ENCODE results near the gene TMEM272. TPM values are rescaled to one million over a fixed set of nuclear protein-coding genes. Genes with fewer than 3 reads are reported as not detected.

Gene TMEM272
- total and polyA plus RNA-seq, 2 of the 13 experiments (the other 11 are each of a cell fraction or from before 2014, with no cell fraction given): 0.37 to 0.62 TPM

DNA sequence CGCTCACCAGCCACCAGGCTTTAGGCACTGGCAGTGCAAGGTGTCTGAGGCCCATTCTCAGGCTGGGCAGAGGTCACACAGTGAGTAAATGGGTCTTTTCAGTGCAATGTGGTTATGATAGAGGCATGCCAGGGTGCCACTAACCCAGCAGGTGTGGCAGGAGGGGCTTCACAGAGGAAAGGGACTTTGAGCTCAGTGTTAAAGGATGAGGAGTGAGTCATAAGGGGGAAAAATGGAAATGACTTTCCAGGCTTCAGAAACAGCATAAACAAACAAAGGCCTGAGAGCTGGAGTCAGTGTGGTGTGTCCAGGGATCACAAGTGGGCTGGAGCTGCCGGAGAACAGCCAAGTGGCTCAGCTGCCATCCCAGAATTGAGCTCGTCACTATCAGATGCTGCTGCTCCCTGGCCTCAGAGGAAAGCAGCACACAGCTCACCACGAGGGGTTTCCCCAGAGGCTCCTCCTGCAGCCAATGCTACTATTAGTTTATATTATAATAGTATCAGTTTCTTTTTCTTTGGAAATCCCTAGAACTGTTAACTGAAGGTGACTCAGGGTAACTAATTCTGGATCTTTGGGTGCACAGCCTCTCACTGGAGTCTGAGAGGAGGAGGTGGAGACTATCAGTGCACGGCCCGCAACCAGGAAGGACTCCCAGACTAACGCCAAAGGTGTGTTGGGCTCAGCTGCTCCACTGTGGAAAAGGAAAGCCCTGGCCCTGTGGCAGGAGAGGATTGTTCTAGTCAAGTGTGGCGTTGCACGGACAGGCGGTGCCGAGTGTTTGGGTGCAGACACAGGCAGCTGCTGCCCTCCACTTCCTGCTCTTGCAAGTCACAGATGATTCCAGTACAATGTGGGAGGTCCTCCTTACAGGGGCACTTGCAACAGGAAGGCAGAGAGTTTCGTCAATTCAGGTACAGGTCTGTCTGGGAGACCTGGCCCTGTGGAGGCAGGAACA, 80.5 kb downstream of the TMEM272 start (continued):
- TF ChIP-seq, protein P1, sequence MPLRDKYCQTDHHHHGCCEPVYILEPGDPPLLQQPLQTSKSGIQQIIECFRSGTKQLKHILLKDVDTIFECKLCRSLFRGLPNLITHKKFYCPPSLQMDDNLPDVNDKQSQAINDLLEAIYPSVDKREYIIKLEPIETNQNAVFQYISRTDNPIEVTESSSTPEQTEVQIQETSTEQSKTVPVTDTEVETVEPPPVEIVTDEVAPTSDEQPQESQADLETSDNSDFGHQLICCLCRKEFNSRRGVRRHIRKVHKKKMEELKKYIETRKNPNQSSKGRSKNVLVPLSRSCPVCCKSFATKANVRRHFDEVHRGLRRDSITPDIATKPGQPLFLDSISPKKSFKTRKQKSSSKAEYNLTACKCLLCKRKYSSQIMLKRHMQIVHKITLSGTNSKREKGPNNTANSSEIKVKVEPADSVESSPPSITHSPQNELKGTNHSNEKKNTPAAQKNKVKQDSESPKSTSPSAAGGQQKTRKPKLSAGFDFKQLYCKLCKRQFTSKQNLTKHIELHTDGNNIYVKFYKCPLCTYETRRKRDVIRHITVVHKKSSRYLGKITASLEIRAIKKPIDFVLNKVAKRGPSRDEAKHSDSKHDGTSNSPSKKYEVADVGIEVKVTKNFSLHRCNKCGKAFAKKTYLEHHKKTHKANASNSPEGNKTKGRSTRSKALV (CRISPR knock-in tag; IDR thresholded peaks at IDR 0.05): no peak
- TF ChIP-seq KLF11 (CRISPR knock-in tag; IDR thresholded peaks at IDR 0.05) (no peak), ZNF883 (CRISPR knock-in tag; IDR thresholded peaks at IDR 0.05; ENCODE audit: not compliant biosample characterization) (no peak), CBX2 (IDR thresholded peaks at IDR 0.05; ENCODE audit: low read depth, low read length) (no peak), CBX2 (CRISPR knock-in tag; IDR thresholded peaks at IDR 0.05; ENCODE audit: low read depth) (no peak), PHF8 (CRISPR knock-in tag; IDR thresholded peaks at IDR 0.05) (no peak), ZNF382 (CRISPR knock-in tag; IDR thresholded peaks at IDR 0.05; ENCODE audit: borderline replicate concordance) (no peak), DPF2 (CRISPR knock-in tag; IDR thresholded peaks at IDR 0.05; ENCODE audit: borderline replicate concordance, low read depth) (peak; percentile 67; the same call in 1 of the 2 replicates), DMAP1 (CRISPR knock-in tag; IDR thresholded peaks at IDR 0.05) (no peak; the same call in 1 of the 2 replicates), RBM22 (optimal IDR thresholded peaks at IDR 0.05; ENCODE audit: low read length) (peak; percentile 86), ZNF607 (CRISPR knock-in tag; IDR thresholded peaks at IDR 0.05; ENCODE audit: borderline replicate concordance) (no peak), ZNF670 (CRISPR knock-in tag; IDR thresholded peaks at IDR 0.05; ENCODE audit: borderline replicate concordance) (no peak), ZNF850 (CRISPR knock-in tag; conservative IDR thresholded peaks at IDR 0.05) (no peak)
- TF ChIP-seq, protein P2, sequence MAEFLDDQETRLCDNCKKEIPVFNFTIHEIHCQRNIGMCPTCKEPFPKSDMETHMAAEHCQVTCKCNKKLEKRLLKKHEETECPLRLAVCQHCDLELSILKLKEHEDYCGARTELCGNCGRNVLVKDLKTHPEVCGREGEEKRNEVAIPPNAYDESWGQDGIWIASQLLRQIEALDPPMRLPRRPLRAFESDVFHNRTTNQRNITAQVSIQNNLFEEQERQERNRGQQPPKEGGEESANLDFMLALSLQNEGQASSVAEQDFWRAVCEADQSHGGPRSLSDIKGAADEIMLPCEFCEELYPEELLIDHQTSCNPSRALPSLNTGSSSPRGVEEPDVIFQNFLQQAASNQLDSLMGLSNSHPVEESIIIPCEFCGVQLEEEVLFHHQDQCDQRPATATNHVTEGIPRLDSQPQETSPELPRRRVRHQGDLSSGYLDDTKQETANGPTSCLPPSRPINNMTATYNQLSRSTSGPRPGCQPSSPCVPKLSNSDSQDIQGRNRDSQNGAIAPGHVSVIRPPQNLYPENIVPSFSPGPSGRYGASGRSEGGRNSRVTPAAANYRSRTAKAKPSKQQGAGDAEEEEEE (CRISPR knock-in tag; IDR thresholded peaks at IDR 0.05; ENCODE audit: borderline replicate concordance): no peak
- TF ChIP-seq, protein P3, sequence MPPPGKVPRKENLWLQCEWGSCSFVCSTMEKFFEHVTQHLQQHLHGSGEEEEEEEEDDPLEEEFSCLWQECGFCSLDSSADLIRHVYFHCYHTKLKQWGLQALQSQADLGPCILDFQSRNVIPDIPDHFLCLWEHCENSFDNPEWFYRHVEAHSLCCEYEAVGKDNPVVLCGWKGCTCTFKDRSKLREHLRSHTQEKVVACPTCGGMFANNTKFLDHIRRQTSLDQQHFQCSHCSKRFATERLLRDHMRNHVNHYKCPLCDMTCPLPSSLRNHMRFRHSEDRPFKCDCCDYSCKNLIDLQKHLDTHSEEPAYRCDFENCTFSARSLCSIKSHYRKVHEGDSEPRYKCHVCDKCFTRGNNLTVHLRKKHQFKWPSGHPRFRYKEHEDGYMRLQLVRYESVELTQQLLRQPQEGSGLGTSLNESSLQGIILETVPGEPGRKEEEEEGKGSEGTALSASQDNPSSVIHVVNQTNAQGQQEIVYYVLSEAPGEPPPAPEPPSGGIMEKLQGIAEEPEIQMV (CRISPR knock-in tag; IDR thresholded peaks at IDR 0.05; ENCODE audit: low read depth): 0 out of 2 replicates have a peak, but pooled peaks have one; percentile 31
- TF ChIP-seq, protein P4, sequence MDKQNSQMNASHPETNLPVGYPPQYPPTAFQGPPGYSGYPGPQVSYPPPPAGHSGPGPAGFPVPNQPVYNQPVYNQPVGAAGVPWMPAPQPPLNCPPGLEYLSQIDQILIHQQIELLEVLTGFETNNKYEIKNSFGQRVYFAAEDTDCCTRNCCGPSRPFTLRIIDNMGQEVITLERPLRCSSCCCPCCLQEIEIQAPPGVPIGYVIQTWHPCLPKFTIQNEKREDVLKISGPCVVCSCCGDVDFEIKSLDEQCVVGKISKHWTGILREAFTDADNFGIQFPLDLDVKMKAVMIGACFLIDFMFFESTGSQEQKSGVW (CRISPR knock-in tag; IDR thresholded peaks at IDR 0.05; ENCODE audit: borderline replicate concordance): no peak
- TF ChIP-seq, protein P5, sequence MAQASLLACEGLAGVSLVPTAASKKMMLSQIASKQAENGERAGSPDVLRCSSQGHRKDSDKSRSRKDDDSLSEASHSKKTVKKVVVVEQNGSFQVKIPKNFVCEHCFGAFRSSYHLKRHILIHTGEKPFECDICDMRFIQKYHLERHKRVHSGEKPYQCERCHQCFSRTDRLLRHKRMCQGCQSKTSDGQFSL (CRISPR knock-in tag; IDR thresholded peaks at IDR 0.05): no peak
- TF ChIP-seq, protein P6, sequence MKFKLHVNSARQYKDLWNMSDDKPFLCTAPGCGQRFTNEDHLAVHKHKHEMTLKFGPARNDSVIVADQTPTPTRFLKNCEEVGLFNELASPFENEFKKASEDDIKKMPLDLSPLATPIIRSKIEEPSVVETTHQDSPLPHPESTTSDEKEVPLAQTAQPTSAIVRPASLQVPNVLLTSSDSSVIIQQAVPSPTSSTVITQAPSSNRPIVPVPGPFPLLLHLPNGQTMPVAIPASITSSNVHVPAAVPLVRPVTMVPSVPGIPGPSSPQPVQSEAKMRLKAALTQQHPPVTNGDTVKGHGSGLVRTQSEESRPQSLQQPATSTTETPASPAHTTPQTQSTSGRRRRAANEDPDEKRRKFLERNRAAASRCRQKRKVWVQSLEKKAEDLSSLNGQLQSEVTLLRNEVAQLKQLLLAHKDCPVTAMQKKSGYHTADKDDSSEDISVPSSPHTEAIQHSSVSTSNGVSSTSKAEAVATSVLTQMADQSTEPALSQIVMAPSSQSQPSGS (CRISPR knock-in tag; IDR thresholded peaks at IDR 0.05): no peak

All from HepG2 (cell line).